Subcutaneous abdominal adipose tissue (tissue), 5 donors: ENCODE results near the gene ADD1.

ENCODE experiments used
- H3K27ac ChIP-seq: one replicate; pipeline ENCODE4 v1.7.0; 2013; ENCODE audit warnings: low read depth, mild to moderate bottlenecking, inconsistent platforms, low read length, moderate library complexity
- H3K27me3 ChIP-seq, 5 donors: one replicate each; pipeline ENCODE4 v1.7.0; 2013; ENCODE audit warnings: low read length in 5 of 5, inconsistent platforms in 1 of 5; ENCODE audit not compliant: control insufficient read depth in 5 of 5, insufficient read depth in 4 of 5
- H3K36me3 ChIP-seq, 5 donors: one replicate each; pipeline ENCODE4 v1.7.0; 2013; ENCODE audit warnings: low read length in 5 of 5; ENCODE audit not compliant: control insufficient read depth in 5 of 5, insufficient read depth in 5 of 5
- H3K4me1 ChIP-seq, 5 donors: one replicate each; pipeline ENCODE4 v1.7.0; 2013; ENCODE audit warnings: low read length in 5 of 5, mild to moderate bottlenecking in 3 of 5, moderate library complexity in 1 of 5; ENCODE audit not compliant: control insufficient read depth in 5 of 5, insufficient read depth in 5 of 5
- H3K4me3 ChIP-seq, 5 donors: one replicate each; pipeline ENCODE4 v1.7.0; 2013; ENCODE audit warnings: low read length in 5 of 5, low read depth in 1 of 5
- H3K9ac ChIP-seq, 5 donors: one replicate each; pipeline ENCODE4 v1.7.0; 2013; ENCODE audit warnings: low read length in 5 of 5, mild to moderate bottlenecking in 4 of 5, moderate library complexity in 3 of 5
- H3K9me3 ChIP-seq, 5 donors: one replicate each; pipeline ENCODE4 v1.7.0; 2013; ENCODE audit warnings: low read length in 5 of 5; ENCODE audit not compliant: control insufficient read depth in 5 of 5
- donor health status: healthy.
- donor health status: healthy.
- donor health status: healthy.
- donor health status: healthy.
- donor health status: healthy.

The ADD1 gene

DNA sequence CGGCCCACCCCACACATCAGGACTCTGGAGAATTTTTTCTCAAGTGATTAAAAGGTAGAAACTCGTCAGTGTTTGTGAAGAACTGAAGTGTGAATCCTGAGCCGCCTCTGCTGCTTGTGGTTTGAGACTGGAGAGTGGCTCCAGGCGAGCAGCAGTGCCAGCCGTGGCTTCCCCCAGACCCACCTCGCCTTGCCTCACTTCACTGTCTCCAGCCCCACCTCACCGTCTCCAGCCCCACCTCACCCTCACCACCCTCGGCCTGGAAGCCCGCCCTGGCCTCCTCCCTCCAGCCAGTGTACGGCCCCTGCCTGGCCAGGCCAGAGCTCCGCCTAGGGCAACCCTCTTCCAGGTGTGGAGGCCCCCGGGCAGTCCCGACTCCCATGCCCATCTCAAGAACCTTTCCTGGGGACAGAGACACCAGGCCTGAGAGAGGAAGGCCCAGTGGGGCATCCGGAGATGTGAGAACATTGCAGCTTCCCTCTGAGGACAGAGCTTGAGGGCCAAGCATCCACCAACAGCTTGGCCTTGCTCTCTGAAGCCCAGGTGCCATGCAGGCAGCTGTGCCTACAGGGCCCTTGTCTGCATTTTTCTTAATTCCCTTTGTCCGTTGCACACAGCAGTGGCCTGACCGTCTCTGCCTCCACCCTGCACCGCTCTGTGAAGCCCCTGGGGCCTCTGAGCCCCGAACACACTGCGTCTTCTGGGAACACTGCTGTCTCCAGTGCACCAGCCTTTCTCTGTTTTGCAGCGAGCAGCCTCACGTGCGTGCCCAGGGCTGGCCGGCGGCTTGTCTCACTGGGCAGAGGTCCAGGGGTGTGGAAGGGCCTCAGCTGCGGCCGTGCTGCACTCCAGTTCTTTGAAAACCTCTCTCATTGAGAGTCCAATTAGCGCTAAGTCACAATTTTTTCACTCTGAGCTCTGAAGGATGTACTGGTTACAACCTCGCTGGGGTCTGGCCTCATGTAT is 37.0 kb upstream of the ADD1 start:
- H3K9me3 ChIP-seq = no peaks in the 10 kb centered on the region
- no peaks in the 10 kb centered on the region for H3K27me3 ChIP-seq
- peak overlapping the region in 2 of 5 donors; percentile 25 to 44 for H3K4me3 ChIP-seq
- H3K9ac ChIP-seq = peak overlapping the region in 2 of 5 donors; percentile 44 to 71
- H3K4me1 ChIP-seq = peaks cover 25 to 91% (median 83%) of the 10 kb centered on the region in 5 donors
- H3K27ac ChIP-seq = peak overlapping the region; percentile 70
- H3K36me3 ChIP-seq = no peaks in the 10 kb centered on the region

DNA sequence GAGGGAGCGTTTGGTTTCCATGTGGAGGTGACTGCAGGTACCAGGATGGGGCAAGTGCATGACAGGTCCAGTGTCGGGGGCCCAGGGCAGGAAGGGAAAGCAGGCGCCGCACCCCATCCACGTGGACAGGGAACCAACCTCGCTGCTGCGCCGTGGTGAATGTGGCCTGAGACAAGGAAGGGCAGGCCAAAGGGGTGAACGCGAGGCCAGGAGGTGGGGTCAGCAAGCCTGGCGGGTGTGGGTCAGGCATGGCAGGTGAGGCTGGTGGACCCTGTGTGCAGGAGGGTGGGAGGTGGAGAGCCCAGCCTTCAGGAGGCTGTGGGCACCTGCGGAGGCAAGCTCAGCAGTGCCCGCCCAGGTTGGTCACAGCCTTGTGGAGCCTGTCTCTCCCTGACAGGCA is 36.1 kb upstream of the ADD1 start:
- Histone ChIP-seq H3K4me3 (no peak overlapping the region), H3K36me3 (no peaks in the 10 kb centered on the region), H3K9ac (peak overlapping the region in 1 of 5 donors; percentile 48), H3K27ac (no peak overlapping the region), H3K27me3 (no peaks in the 10 kb centered on the region), H3K4me1 (peaks cover 27 to 94% (median 88%) of the 10 kb centered on the region in 5 donors), H3K9me3 (no peaks in the 10 kb centered on the region)

DNA sequence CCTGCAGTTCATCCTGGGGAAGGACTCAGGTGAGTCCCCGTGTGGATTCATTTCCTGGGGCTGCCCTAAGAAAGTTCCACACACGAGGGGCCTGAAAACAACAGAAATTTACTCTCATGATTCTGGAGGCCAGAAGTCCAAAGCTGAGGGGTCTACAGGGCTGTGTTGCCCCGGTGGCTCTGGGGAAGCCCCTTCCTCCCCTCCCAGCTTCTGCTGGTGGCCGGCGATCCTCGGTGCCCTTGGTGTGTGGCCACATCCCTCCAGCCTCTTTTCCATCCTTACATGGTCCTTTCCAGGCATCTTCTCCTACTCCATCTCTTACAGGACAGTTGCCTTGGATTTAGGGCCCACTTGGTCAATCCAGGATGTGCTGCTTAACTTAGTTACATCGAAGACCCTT is 35.6 kb upstream of the ADD1 start:
- no peaks in the 10 kb centered on the region for H3K9me3 ChIP-seq
- H3K4me3 ChIP-seq = no peak overlapping the region
- no peak overlapping the region for H3K27ac ChIP-seq
- H3K9ac ChIP-seq = peak overlapping the region in 1 of 5 donors; percentile 48
- H3K4me1 ChIP-seq = peaks cover 27 to 94% (median 88%) of the 10 kb centered on the region in 5 donors
- no peaks in the 10 kb centered on the region for H3K36me3 ChIP-seq
- no peaks in the 10 kb centered on the region for H3K27me3 ChIP-seq

DNA sequence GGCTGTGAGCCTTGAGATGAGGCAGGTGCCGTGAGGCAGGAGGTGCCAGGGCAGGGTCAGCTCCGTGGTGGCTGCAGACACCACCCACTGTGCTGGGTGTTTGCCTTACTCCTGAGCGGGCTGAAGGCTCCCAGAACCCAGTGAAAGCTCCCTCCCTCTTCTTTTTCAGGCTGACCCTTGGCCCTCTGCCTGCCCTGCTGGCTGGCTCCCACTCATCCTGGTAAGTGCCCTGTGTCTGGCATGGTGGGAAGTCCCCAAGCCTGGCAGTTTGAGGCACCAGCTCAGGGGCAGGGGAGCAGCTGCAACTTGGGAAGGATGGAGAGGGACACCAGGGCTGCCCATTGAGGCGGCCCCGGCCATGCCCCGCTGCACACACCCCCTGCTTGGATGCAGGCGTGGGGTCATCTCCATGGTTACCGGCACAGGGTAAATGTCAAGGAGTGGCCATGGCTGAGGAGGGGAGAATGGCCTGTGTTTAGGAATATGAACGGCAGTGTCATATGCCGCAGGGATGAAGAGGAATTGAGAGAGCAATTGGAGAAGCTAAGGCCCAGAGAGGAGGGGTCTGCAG is 33.9 kb upstream of the ADD1 start:
- no peaks in the 10 kb centered on the region for H3K27me3 ChIP-seq
- H3K27ac ChIP-seq = no peak overlapping the region
- peaks cover 25 to 94% (median 82%) of the 10 kb centered on the region in 5 donors for H3K4me1 ChIP-seq
- peaks cover 0 to 12% (median 0%) of the 10 kb centered on the region in 5 donors for H3K36me3 ChIP-seq
- H3K9ac ChIP-seq = peak overlapping the region in 1 of 5 donors; percentile 44
- no peaks in the 10 kb centered on the region for H3K9me3 ChIP-seq
- no peak overlapping the region for H3K4me3 ChIP-seq

DNA sequence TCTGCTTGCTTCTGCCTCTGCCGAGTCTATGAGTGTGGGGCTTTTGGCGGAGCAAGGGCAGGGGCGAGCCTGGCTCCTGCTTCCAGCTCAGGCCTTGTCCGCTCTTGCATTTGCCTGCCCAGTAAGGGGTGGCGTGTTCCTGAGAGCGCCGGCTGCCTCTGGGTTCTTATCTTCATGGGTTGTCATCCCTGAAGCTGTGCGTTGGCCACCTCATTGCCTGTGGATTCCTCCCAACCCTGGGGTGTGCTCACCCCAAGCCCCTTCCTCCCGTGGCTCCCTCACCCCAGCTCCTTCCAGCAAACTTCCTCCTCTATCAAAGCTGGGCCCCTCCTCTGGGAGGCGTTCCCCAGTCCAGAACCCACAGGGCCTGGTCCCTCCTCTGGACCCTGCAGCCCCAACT is 33.3 kb upstream of the ADD1 start:
- no peaks in the 10 kb centered on the region for H3K9me3 ChIP-seq
- H3K27ac ChIP-seq = peak overlapping the region; percentile 65
- H3K27me3 ChIP-seq = no peaks in the 10 kb centered on the region
- H3K4me3 ChIP-seq = no peak overlapping the region
- H3K36me3 ChIP-seq = peaks cover 0 to 19% (median 0%) of the 10 kb centered on the region in 5 donors
- peaks cover 23 to 94% (median 75%) of the 10 kb centered on the region in 5 donors for H3K4me1 ChIP-seq
- no peak overlapping the region for H3K9ac ChIP-seq

DNA sequence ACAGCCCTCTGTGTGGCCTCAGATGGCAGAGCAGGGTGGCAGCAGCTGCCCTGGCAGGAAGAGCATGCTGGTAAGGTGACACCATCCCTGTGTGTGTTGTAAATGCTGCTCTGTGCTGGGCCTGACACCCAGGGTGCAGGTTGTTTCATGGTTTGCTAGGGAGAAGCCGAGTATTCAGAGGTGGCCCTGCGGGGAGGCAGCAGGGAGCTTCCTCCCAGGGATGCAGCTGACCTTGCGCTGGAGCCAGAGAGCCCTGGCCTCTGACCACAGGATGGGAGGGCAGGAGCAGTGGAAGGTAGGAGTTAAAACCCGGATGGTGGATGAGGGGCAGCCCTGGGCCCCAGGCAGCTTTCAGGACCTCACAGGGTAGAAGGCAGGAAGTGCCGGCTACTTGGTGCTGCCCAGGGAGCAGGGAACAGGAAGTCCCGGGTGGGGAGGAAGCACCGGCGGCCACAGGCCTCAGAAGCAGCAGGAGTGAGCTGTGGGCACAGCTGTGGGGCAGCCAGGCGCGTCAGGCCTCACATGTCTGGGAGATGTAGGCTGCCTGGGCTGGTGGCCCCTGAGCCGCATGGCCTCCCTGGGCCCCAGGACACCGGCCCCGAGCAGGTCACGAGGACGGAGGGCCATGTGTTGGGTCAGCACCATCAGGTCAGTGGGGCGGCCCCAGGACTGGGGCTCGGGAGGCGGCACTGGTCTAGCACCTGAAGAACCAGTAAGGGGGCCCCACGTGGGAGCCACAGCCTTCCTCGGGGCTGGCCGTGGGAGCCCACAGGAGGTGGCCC is 31.6 kb upstream of the ADD1 start:
- Histone ChIP-seq H3K4me3 (peak overlapping the region; percentile 3 to 66 (median 62)), H3K4me1 (peaks cover 17 to 85% (median 65%) of the 10 kb centered on the region in 5 donors), H3K9me3 (no peaks in the 10 kb centered on the region), H3K27me3 (no peaks in the 10 kb centered on the region), H3K9ac (peak overlapping the region in 3 of 5 donors; percentile 56 to 77 (median 64)), H3K36me3 (peaks cover 0 to 20% (median 0%) of the 10 kb centered on the region in 5 donors), H3K27ac (peak overlapping the region; percentile 65)

DNA sequence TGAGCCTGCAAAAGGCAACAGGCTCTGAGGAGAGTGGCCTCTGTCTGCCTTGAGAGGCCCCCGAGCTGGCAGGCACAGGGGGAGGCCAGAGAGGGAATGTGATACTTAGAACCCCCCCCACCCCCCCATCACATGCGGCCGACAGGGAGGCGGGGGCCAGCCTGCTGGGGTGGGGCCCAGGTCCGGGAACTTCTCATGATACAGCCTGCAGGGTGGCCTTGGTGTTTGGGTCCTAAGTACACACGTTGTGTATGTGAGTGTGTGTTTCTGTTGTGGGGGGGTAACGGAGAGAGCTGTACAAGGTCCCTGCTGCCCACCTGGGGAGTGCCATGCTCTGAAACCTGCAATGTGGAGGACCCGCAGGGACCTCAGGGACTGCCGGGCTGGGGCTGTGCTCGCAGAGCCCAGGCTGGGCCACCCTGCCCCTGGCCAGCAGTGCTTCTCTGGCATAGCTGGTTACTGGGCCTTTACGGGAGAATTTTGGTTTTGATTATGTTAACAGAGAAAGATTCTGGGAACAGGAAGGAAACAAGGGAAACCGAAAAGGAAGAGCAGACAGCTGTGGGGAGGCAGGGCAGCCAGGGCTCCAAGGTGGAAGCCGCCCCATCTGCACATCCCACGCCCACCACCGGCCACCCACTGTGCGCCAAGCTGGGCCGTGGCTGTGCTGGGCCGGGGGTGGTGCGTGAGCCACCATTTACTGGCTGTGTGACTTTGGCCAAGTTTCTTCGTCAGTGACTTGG is 30.9 kb upstream of the ADD1 start:
- peak overlapping the region in 3 of 5 donors; percentile 56 to 77 (median 67) for H3K9ac ChIP-seq
- peak overlapping the region; percentile 65 for H3K27ac ChIP-seq
- H3K4me3 ChIP-seq = peak overlapping the region; percentile 31 to 66 (median 62)
- peaks cover 15 to 85% (median 65%) of the 10 kb centered on the region in 5 donors for H3K4me1 ChIP-seq
- peaks cover 0 to 20% (median 0%) of the 10 kb centered on the region in 5 donors for H3K36me3 ChIP-seq
- H3K27me3 ChIP-seq = no peaks in the 10 kb centered on the region
- H3K9me3 ChIP-seq = no peaks in the 10 kb centered on the region

DNA sequence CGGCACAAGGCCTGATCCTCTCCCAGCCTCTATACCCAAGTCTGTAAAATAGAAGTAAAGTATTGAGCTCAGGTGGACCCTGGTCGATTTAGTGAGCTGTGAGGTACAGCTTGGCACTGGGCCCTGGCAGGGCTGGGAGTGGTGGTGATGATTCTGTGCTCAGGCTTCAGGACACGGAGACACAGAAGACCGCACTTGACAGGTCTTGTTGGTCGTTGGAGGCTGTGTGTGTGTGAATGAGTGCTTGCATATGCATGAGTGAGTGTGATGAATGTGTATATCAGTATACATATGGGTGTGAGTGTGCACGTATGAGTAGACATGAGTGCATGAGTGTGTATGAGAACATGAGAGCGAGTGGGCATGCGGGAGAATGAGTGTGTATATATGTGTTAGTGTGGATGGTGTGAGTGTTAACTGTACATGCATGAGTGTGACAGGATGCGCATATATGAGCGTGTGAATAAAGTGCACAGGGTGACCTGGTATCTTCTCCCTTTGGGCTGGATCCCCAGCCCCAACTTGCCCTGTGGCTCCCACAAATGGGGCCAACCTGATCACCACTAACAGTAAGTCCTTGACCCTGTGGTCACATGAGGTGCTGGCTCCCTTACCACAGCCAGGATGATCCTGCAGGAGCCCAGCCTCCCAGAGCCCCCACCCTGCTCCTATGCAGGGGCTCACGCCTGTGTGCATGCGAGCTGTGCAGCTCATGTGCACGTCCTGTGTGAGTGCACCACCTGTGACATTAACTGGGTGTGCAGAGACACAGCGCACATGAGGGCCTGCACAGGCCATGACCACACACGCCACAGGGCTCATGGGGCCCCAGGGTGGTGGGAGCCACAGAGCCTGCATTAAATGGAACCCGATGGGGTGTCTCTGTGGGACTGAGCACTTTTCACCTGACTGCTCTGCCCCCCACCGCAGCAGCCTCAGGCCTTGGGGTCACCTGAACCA is 29.9 kb upstream of the ADD1 start:
- Histone ChIP-seq H3K4me1 (peaks cover 13 to 84% (median 68%) of the 10 kb centered on the region in 5 donors), H3K36me3 (peaks cover 0 to 20% (median 0%) of the 10 kb centered on the region in 5 donors), H3K27ac (no peak overlapping the region), H3K9ac (peak overlapping the region in 2 of 5 donors; percentile 56 to 77), H3K9me3 (no peaks in the 10 kb centered on the region), H3K4me3 (peak overlapping the region in 4 of 5 donors; percentile 35 to 66 (median 64)), H3K27me3 (no peaks in the 10 kb centered on the region)
